SK-N-MC (cell line): ENCODE data around the gene EFEMP2.

Experiments used
- EZH2 ChIP-seq: fragments of 200-600 bp; sonication (generic); IDR thresholded peaks from one replicate; pipeline ENCODE4 v1.6.1; 2017; ENCODE audit warnings: antibody characterized with exemption
- FOXP2 ChIP-seq: optimal IDR thresholded peaks from 2 replicates; pipeline ENCODE3; 2011; ENCODE audit warnings: mild to moderate bottlenecking, moderate library complexity; ENCODE audit not compliant: insufficient read depth; ENCODE audit errors: extremely low read length, control extremely low read depth
- POLR2AphosphoS5 ChIP-seq: IDR thresholded peaks from 2 replicates; pipeline ENCODE4 v1.6.1; 2012; ENCODE audit warnings: mild to moderate bottlenecking, low read depth, low read length, borderline replicate concordance

GRCh38 chr11:65872586-65873317, at the start of gene EFEMP2:
- TF ChIP-seq EZH2 (no peak), POLR2AphosphoS5 (no peak), FOXP2 (no peak)
